ENCODE data around the gene USP17L22.
"Not testable (repeated sequence)": the region's sequence is repeated elsewhere in the genome, so short reads cannot be mapped to it uniquely, and the experiment has no call there.

Gene USP17L22, protein sequence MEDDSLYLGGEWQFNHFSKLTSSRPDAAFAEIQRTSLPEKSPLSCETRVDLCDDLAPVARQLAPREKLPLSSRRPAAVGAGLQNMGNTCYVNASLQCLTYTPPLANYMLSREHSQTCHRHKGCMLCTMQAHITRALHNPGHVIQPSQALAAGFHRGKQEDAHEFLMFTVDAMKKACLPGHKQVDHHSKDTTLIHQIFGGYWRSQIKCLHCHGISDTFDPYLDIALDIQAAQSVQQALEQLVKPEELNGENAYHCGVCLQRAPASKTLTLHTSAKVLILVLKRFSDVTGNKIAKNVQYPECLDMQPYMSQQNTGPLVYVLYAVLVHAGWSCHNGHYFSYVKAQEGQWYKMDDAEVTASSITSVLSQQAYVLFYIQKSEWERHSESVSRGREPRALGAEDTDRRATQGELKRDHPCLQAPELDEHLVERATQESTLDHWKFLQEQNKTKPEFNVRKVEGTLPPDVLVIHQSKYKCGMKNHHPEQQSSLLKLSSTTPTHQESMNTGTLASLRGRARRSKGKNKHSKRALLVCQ

DNA sequence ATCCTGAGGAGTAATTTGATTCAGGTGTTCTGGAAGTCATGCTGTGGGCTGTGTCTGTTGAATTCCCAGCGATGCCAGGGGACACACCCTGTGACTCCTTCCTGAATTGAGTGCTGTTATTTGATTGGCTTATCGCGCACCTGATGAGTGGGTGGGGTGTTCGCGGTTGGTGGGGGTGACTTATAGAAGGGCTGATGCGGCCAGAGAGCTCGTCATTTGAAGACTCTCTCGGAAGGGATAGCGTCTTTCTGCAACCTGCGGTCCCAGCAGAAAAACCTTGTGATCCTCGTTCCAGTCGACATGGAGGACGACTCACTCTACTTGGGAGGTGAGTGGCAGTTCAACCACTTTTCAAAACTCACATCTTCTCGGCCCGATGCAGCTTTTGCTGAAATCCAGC lies at the start of gene USP17L22:
TSS of gene USP17L22 (plus strand) at position 301 of the 400 bp plus-strand sequence. CDS start at position 301, 0 bp downstream.
- H3K27ac ChIP-seq (ENCODE audit: low read depth, low read length) = not testable (repeated sequence)

DNA sequence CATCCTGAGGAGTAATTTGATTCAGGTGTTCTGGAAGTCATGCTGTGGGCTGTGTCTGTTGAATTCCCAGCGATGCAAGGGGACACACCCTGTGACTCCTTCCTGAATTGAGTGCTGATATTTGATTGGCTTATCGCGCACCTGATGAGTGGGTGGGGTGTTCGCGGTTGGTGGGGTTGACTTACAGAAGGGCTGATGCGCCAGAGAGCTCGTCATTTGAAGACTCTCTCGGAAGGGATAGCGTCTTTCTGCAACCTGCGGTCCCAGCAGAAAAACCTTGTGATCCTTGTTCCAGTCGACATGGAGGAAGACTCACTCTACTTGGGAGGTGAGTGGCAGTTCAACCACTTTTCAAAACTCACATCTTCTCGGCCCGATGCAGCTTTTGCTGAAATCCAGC lies 47.6 kb upstream of the USP17L22 start, which contains the start of gene USP17L12:
TSS of gene USP17L12 (plus strand) at position 301 of the 400 bp plus-strand sequence. CDS start at position 301, 0 bp downstream.
- H3K4me3 ChIP-seq (ENCODE audit: low read depth in 1 of 5, low read length in 5 of 5); H3K27ac ChIP-seq (ENCODE audit: low read depth, low read length); H3K27me3 ChIP-seq (ENCODE audit: control insufficient read depth in 5 of 5, insufficient read depth in 4 of 5, low read length in 5 of 5); H3K4me1 ChIP-seq (ENCODE audit: control insufficient read depth in 5 of 5, insufficient read depth in 5 of 5, low read length in 5 of 5); H3K36me3 ChIP-seq (ENCODE audit: control insufficient read depth in 5 of 5, insufficient read depth in 5 of 5, low read length in 5 of 5); H3K9ac ChIP-seq (ENCODE audit: low read length in 5 of 5); H3K9me3 ChIP-seq (ENCODE audit: control insufficient read depth in 5 of 5, low read length in 5 of 5): not testable (repeated sequence)

More for the DNA sequence above, at the start of gene USP17L22:
- not testable (repeated sequence) for H3K27me3 ChIP-seq (ENCODE audit: control insufficient read depth in 5 of 5, insufficient read depth in 4 of 5, low read length in 5 of 5); H3K9me3 ChIP-seq (ENCODE audit: control insufficient read depth in 5 of 5, low read length in 5 of 5); H3K4me1 ChIP-seq (ENCODE audit: control insufficient read depth in 5 of 5, insufficient read depth in 5 of 5, low read length in 5 of 5); H3K4me3 ChIP-seq (ENCODE audit: low read depth in 1 of 5, low read length in 5 of 5); H3K36me3 ChIP-seq (ENCODE audit: control insufficient read depth in 5 of 5, insufficient read depth in 5 of 5, low read length in 5 of 5); H3K9ac ChIP-seq (ENCODE audit: low read length in 5 of 5)

DNA sequence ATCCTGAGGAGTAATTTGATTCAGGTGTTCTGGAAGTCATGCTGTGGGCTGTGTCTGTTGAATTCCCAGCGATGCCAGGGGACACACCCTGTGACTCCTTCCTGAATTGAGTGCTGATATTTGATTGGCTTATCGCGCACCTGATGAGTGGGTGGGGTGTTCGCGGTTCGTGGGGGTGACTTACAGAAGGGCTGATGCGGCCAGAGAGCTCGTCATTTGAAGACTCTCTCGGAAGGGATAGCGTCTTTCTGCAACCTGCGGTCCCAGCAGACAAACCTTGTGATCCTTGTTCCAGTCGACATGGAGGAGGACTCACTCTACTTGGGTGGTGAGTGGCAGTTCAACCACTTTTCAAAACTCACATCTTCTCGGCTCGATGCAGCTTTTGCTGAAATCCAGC lies 42.8 kb upstream of the USP17L22 start, which contains the start of gene USP17L13:
TSS of gene USP17L13 (plus strand) at position 301 of the 400 bp plus-strand sequence. CDS start at position 301, 0 bp downstream.
- H3K27me3 ChIP-seq (ENCODE audit: control insufficient read depth in 5 of 5, insufficient read depth in 4 of 5, low read length in 5 of 5); H3K4me1 ChIP-seq (ENCODE audit: control insufficient read depth in 5 of 5, insufficient read depth in 5 of 5, low read length in 5 of 5); H3K36me3 ChIP-seq (ENCODE audit: control insufficient read depth in 5 of 5, insufficient read depth in 5 of 5, low read length in 5 of 5); H3K4me3 ChIP-seq (ENCODE audit: low read depth in 1 of 5, low read length in 5 of 5); H3K27ac ChIP-seq (ENCODE audit: low read depth, low read length); H3K9me3 ChIP-seq (ENCODE audit: control insufficient read depth in 5 of 5, low read length in 5 of 5); H3K9ac ChIP-seq (ENCODE audit: low read length in 5 of 5): not testable (repeated sequence)

DNA sequence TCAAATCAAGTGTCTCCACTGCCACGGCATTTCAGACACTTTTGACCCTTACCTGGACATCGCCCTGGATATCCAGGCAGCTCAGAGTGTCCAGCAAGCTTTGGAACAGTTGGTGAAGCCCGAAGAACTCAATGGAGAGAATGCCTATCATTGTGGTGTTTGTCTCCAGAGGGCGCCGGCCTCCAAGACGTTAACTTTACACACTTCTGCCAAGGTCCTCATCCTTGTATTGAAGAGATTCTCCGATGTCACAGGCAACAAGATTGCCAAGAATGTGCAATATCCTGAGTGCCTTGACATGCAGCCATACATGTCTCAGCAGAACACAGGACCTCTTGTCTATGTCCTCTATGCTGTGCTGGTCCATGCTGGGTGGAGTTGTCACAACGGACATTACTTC lies 37.2 kb upstream of the USP17L22 start:
- H3K27me3 ChIP-seq (ENCODE audit: control insufficient read depth in 5 of 5, insufficient read depth in 4 of 5, low read length in 5 of 5); H3K36me3 ChIP-seq (ENCODE audit: control insufficient read depth in 5 of 5, insufficient read depth in 5 of 5, low read length in 5 of 5): not testable (repeated sequence)

DNA sequence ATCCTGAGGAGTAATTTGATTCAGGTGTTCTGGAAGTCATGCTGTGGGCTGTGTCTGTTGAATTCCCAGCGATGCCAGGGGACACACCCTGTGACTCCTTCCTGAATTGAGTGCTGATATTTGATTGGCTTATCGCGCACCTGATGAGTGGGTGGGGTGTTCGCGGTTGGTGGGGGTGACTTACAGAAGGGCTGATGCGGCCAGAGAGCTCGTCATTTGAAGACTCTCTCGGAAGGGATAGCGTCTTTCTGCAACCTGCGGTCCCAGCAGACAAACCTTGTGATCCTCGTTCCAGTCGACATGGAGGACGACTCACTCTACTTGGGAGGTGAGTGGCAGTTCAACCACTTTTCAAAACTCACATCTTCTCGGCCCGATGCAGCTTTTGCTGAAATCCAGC lies 33.3 kb upstream of the USP17L22 start, which contains the start of gene USP17L15:
TSS of gene USP17L15 (plus strand) at position 301 of the 400 bp plus-strand sequence. CDS start at position 301, 0 bp downstream.
- H3K9ac ChIP-seq (ENCODE audit: low read length in 5 of 5); H3K4me3 ChIP-seq (ENCODE audit: low read depth in 1 of 5, low read length in 5 of 5); H3K4me1 ChIP-seq (ENCODE audit: control insufficient read depth in 5 of 5, insufficient read depth in 5 of 5, low read length in 5 of 5); H3K36me3 ChIP-seq (ENCODE audit: control insufficient read depth in 5 of 5, insufficient read depth in 5 of 5, low read length in 5 of 5); H3K27ac ChIP-seq (ENCODE audit: low read depth, low read length); H3K27me3 ChIP-seq (ENCODE audit: control insufficient read depth in 5 of 5, insufficient read depth in 4 of 5, low read length in 5 of 5); H3K9me3 ChIP-seq (ENCODE audit: control insufficient read depth in 5 of 5, low read length in 5 of 5): not testable (repeated sequence)

More for the DNA sequence above, 37.2 kb upstream of the USP17L22 start:
- not testable (repeated sequence) for H3K27ac ChIP-seq (ENCODE audit: low read depth, low read length); H3K4me1 ChIP-seq (ENCODE audit: control insufficient read depth in 5 of 5, insufficient read depth in 5 of 5, low read length in 5 of 5); H3K9me3 ChIP-seq (ENCODE audit: control insufficient read depth in 5 of 5, low read length in 5 of 5); H3K4me3 ChIP-seq (ENCODE audit: low read depth in 1 of 5, low read length in 5 of 5); H3K9ac ChIP-seq (ENCODE audit: low read length in 5 of 5)

DNA sequence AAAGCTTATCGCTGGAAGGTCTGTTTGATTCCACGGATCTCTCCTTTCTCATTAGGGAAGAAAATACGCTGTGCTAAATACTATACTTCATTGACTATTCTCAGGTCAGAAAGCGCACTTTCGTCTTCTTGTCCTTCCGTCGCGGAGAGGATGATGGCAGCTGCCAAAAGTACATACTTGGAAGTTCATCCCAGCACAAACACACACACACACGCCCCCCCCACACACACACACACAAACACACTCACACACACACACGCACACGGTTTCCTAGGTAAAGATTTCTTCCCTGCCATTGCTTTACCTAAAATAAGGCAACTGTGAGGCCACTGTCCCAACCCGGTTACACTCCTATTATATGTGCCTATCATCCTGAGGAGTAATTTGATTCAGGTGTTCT lies 29.0 kb upstream of the USP17L22 start:
- not testable (repeated sequence) for H3K27me3 ChIP-seq (ENCODE audit: control insufficient read depth in 5 of 5, insufficient read depth in 4 of 5, low read length in 5 of 5); H3K27ac ChIP-seq (ENCODE audit: low read depth, low read length); H3K9me3 ChIP-seq (ENCODE audit: control insufficient read depth in 5 of 5, low read length in 5 of 5); H3K4me1 ChIP-seq (ENCODE audit: control insufficient read depth in 5 of 5, insufficient read depth in 5 of 5, low read length in 5 of 5); H3K4me3 ChIP-seq (ENCODE audit: low read depth in 1 of 5, low read length in 5 of 5); H3K9ac ChIP-seq (ENCODE audit: low read length in 5 of 5); H3K36me3 ChIP-seq (ENCODE audit: control insufficient read depth in 5 of 5, insufficient read depth in 5 of 5, low read length in 5 of 5)

DNA sequence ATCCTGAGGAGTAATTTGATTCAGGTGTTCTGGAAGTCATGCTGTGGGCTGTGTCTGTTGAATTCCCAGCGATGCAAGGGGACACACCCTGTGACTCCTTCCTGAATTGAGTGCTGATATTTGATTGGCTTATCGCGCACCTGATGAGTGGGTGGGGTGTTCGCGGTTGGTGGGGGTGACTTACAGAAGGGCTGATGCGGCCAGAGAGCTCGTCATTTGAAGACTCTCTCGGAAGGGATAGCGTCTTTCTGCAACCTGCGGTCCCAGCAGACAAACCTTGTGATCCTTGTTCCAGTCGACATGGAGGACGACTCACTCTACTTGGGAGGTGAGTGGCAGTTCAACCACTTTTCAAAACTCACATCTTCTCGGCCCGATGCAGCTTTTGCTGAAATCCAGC lies 23.8 kb upstream of the USP17L22 start, which contains the start of gene USP17L17:
TSS of gene USP17L17 (plus strand) at position 301 of the 400 bp plus-strand sequence. CDS start at position 301, 0 bp downstream.
- not testable (repeated sequence) for H3K27me3 ChIP-seq (ENCODE audit: control insufficient read depth in 5 of 5, insufficient read depth in 4 of 5, low read length in 5 of 5); H3K36me3 ChIP-seq (ENCODE audit: control insufficient read depth in 5 of 5, insufficient read depth in 5 of 5, low read length in 5 of 5); H3K4me3 ChIP-seq (ENCODE audit: low read depth in 1 of 5, low read length in 5 of 5); H3K27ac ChIP-seq (ENCODE audit: low read depth, low read length); H3K9me3 ChIP-seq (ENCODE audit: control insufficient read depth in 5 of 5, low read length in 5 of 5); H3K4me1 ChIP-seq (ENCODE audit: control insufficient read depth in 5 of 5, insufficient read depth in 5 of 5, low read length in 5 of 5); H3K9ac ChIP-seq (ENCODE audit: low read length in 5 of 5)

DNA sequence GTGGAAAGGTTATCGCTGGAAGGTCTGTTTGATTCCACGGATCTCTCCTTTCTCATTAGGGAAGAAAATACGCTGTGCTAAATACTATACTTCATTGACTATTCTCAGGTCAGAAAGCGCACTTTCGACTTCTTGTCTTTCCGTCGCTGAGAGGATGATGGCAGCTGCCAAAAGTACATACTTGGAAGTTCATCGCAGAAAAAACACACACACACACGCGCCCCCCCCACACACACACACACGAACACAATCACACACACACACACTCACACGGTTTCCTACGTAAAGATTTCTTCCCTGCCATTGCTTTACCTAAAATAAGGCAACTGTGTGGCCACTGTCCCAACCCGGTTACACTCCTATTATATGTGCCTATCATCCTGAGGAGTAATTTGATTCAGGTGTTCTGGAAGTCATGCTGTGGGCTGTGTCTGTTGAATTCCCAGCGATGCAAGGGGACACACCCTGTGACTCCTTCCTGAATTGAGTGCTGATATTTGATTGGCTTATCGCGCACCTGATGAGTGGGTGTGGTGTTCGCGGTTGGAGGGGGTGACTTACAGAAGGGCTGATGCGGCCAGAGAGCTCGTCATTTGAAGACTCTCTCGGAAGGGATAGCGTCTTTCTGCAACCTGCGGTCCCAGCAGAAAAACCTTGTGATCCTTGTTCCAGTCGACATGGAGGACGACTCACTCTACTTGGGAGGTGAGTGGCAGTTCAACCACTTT lies 19.3 kb upstream of the USP17L22 start, which contains the start of gene USP17L18:
TSS of gene USP17L18 (plus strand) at position 678 of the 728 bp plus-strand sequence. CDS start at position 678, 0 bp downstream.
- H3K9ac ChIP-seq (ENCODE audit: low read length in 5 of 5); H3K4me1 ChIP-seq (ENCODE audit: control insufficient read depth in 5 of 5, insufficient read depth in 5 of 5, low read length in 5 of 5); H3K27me3 ChIP-seq (ENCODE audit: control insufficient read depth in 5 of 5, insufficient read depth in 4 of 5, low read length in 5 of 5); H3K9me3 ChIP-seq (ENCODE audit: control insufficient read depth in 5 of 5, low read length in 5 of 5); H3K36me3 ChIP-seq (ENCODE audit: control insufficient read depth in 5 of 5, insufficient read depth in 5 of 5, low read length in 5 of 5); H3K4me3 ChIP-seq (ENCODE audit: low read depth in 1 of 5, low read length in 5 of 5); H3K27ac ChIP-seq (ENCODE audit: low read depth, low read length): not testable (repeated sequence)

DNA sequence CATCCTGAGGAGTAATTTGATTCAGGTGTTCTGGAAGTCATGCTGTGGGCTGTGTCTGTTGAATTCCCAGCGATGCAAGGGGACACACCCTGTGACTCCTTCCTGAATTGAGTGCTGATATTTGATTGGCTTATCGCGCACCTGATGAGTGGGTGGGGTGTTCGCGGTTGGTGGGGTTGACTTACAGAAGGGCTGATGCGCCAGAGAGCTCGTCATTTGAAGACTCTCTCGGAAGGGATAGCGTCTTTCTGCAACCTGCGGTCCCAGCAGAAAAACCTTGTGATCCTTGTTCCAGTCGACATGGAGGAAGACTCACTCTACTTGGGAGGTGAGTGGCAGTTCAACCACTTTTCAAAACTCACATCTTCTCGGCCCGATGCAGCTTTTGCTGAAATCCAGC lies 14.3 kb upstream of the USP17L22 start, which contains the start of gene USP17L19:
TSS of gene USP17L19 (plus strand) at position 301 of the 400 bp plus-strand sequence. CDS start at position 301, 0 bp downstream.
- not testable (repeated sequence) for H3K9me3 ChIP-seq (ENCODE audit: control insufficient read depth in 5 of 5, low read length in 5 of 5); H3K4me3 ChIP-seq (ENCODE audit: low read depth in 1 of 5, low read length in 5 of 5)

DNA sequence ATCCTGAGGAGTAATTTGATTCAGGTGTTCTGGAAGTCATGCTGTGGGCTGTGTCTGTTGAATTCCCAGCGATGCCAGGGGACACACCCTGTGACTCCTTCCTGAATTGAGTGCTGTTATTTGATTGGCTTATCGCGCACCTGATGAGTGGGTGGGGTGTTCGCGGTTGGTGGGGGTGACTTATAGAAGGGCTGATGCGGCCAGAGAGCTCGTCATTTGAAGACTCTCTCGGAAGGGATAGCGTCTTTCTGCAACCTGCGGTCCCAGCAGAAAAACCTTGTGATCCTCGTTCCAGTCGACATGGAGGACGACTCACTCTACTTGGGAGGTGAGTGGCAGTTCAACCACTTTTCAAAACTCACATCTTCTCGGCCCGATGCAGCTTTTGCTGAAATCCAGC lies 9.6 kb upstream of the USP17L22 start, which contains the start of gene USP17L20:
TSS of gene USP17L20 (plus strand) at position 301 of the 400 bp plus-strand sequence. CDS start at position 301, 0 bp downstream.
- H3K4me3 ChIP-seq (ENCODE audit: low read depth in 1 of 5, low read length in 5 of 5); H3K4me1 ChIP-seq (ENCODE audit: control insufficient read depth in 5 of 5, insufficient read depth in 5 of 5, low read length in 5 of 5); H3K9ac ChIP-seq (ENCODE audit: low read length in 5 of 5); H3K36me3 ChIP-seq (ENCODE audit: control insufficient read depth in 5 of 5, insufficient read depth in 5 of 5, low read length in 5 of 5); H3K27me3 ChIP-seq (ENCODE audit: control insufficient read depth in 5 of 5, insufficient read depth in 4 of 5, low read length in 5 of 5); H3K9me3 ChIP-seq (ENCODE audit: control insufficient read depth in 5 of 5, low read length in 5 of 5); H3K27ac ChIP-seq (ENCODE audit: low read depth, low read length): not testable (repeated sequence)

More for the DNA sequence above, 14.3 kb upstream of the USP17L22 start, which contains the start of gene USP17L19:
- H3K36me3 ChIP-seq (ENCODE audit: control insufficient read depth in 5 of 5, insufficient read depth in 5 of 5, low read length in 5 of 5); H3K4me1 ChIP-seq (ENCODE audit: control insufficient read depth in 5 of 5, insufficient read depth in 5 of 5, low read length in 5 of 5); H3K9ac ChIP-seq (ENCODE audit: low read length in 5 of 5); H3K27me3 ChIP-seq (ENCODE audit: control insufficient read depth in 5 of 5, insufficient read depth in 4 of 5, low read length in 5 of 5); H3K27ac ChIP-seq (ENCODE audit: low read depth, low read length): not testable (repeated sequence)

Measured in subcutaneous abdominal adipose tissue (tissue), 5 donors.